Stimulated activated naive CD4-positive, alpha-beta T cell (primary cell): Measurements from ENCODE around the gene SLC37A3.
"Not testable (repeated sequence)": the region's sequence is repeated elsewhere in the genome, so short reads cannot be mapped to it uniquely, and the experiment has no call there.

ENCODE experiments used
- DNase-seq, 6 experiments: peaks; one replicate each; lab custom pipeline; 2025; lab: John Stamatoyannopoulos, UW

The SLC37A3 gene

GRCh38 chr7:140397784-140398750 is at the start of gene SLC37A3:
Gene SLC37A3 (minus strand): TSS chr7:140398530. CDS start chr7:140382526, 16,004 bp downstream.
- DNase-seq, result peak; percentile 61 to 84 (median 78)

GRCh38 chr7:140447841-140448240 is 49.5 kb upstream of the SLC37A3 start:
- no peak for DNase-seq

GRCh38 chr7:140446467-140446866 is 48.1 kb upstream of the SLC37A3 start:
- no peak for DNase-seq

- no peak for DNase-seq
Measured at GRCh38 chr7:140441519-140441918, 43.2 kb upstream of the SLC37A3 start.

GRCh38 chr7:140440593-140440992 is 42.3 kb upstream of the SLC37A3 start:
- DNase-seq, result no peak

- DNase-seq, result no peak
Measured at GRCh38 chr7:140439359-140439758, 41.0 kb upstream of the SLC37A3 start.

- no peak for DNase-seq
Measured at GRCh38 chr7:140435252-140435895, 37.0 kb upstream of the SLC37A3 start.

- DNase-seq, result no peak
Measured at GRCh38 chr7:140433396-140433795, 35.1 kb upstream of the SLC37A3 start.

GRCh38 chr7:140426130-140426529 is 27.8 kb upstream of the SLC37A3 start:
- no peak for DNase-seq

GRCh38 chr7:140425718-140426117 is 27.4 kb upstream of the SLC37A3 start:
- DNase-seq, result no peak

- DNase-seq, result no peak
Measured at GRCh38 chr7:140423501-140423900, 25.2 kb upstream of the SLC37A3 start.

GRCh38 chr7:140421521-140421920 is 23.2 kb upstream of the SLC37A3 start:
- no peak for DNase-seq

- no peak for DNase-seq
Measured at GRCh38 chr7:140418653-140419052, 20.3 kb upstream of the SLC37A3 start.

- DNase-seq, result not testable (repeated sequence)
Measured at GRCh38 chr7:140418156-140418472, 19.8 kb upstream of the SLC37A3 start.

GRCh38 chr7:140417456-140418155 is 19.3 kb upstream of the SLC37A3 start:
- DNase-seq, result peak in 1 of 6 experiments; percentile 37

GRCh38 chr7:140416560-140416959 is 18.2 kb upstream of the SLC37A3 start:
- no peak for DNase-seq

- not testable (repeated sequence) for DNase-seq
Measured at GRCh38 chr7:140415816-140416215, 17.5 kb upstream of the SLC37A3 start.

GRCh38 chr7:140415361-140415760 is 17.0 kb upstream of the SLC37A3 start:
- no peak for DNase-seq

- DNase-seq, result no peak
Measured at GRCh38 chr7:140404565-140405065, 6.3 kb upstream of the SLC37A3 start.

- peak; percentile 4 to 69 (median 43) for DNase-seq
Measured at GRCh38 chr7:140403878-140404564, 5.7 kb upstream of the SLC37A3 start, which contains the start of gene RAB19. Gene RAB19 (plus strand): TSS chr7:140404058. CDS start chr7:140407647, 3,589 bp downstream.

- peak in 1 of 6 experiments; percentile 24 for DNase-seq
Measured at GRCh38 chr7:140402178-140402835, 4.0 kb upstream of the SLC37A3 start.
